GM12891 (cell line): ENCODE results near the gene PTPRT.

Experiments used
- PAX5 ChIP-seq: IDR thresholded peaks from 2 replicates; pipeline ENCODE4 v1.6.1; 2011; ENCODE audit warnings: low read length, moderate library complexity, mild to moderate bottlenecking; ENCODE audit not compliant: insufficient read depth, severe bottlenecking
- POLR2A ChIP-seq: IDR thresholded peaks from 2 replicates; pipeline ENCODE4 v1.6.1; 2011; ENCODE audit warnings: low read depth, low read length, control low read depth
- POLR2AphosphoS5 ChIP-seq: IDR thresholded peaks from 2 replicates; pipeline ENCODE4 v1.6.1; 2011; ENCODE audit warnings: low read depth, low read length, control low read depth
- TAF1 ChIP-seq: IDR thresholded peaks from 2 replicates; pipeline ENCODE4 v1.6.1; 2011; ENCODE audit warnings: low read depth, low read length, control low read depth

DNA sequence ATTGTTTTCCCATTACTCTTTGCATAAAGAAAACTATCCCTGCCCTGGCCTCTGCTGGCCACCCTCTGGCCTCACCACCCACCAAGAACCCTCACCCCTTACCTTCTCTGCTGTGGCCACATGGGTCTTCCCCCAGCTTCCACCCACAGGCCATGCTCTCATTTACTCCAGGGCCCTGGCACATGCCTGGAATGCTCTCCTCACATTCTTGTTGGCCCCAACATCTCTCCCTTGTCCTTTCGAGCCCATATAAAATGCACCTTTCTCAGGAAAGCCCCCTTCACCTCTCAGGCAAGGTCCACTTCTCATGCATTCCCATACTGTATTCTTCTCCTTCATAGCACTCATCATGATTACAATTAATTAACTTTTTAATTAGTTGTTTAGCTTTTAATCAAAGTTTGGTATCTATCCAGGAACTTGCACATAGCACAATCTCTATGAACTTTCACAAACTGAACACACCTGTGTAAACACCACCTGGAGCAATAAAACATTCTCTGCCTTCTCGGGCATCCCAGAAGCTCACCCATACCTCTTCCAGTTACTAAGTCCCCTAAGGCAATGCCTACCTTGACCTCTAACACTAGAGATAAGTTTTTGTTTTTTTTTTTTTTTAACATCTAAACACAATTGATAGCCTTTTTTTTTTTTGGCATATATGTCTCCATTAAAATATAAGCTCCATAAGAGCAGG, 617.2 kb downstream of the PTPRT start:
- TF ChIP-seq POLR2AphosphoS5 (no peak), TAF1 (no peak), POLR2A (no peak), PAX5 (no peak)
